HG03432 (cell line): ENCODE results near the gene PSMC5.

Source experiments
- ATAC-seq: cut with Tn5 transposase; IDR thresholded peaks from one replicate; pipeline ENCODE4 v1.9.1; 2021; ENCODE audit warnings: mild to moderate bottlenecking, moderate library complexity; ENCODE audit not compliant: unreplicated experiment

PSMC5 gene

GRCh38 chr17:63820963-63821561 lies 6.2 kb upstream of the PSMC5 start:
- no peak for ATAC-seq

GRCh38 chr17:63821804-63822203 lies 5.4 kb upstream of the PSMC5 start:
- no peak for ATAC-seq

GRCh38 chr17:63822537-63822936 lies 4.7 kb upstream of the PSMC5 start:
- ATAC-seq, result no peak

GRCh38 chr17:63823659-63824331 lies 3.4 kb upstream of the PSMC5 start:
- no peak for ATAC-seq

GRCh38 chr17:63824362-63824761 lies 2.9 kb upstream of the PSMC5 start:
- ATAC-seq, result no peak

GRCh38 chr17:63826468-63827001 lies 696 bp upstream of the PSMC5 start:
- peak; percentile 6 for ATAC-seq

- no peak for ATAC-seq
Observed at GRCh38 chr17:63827801-63828221, 580 bp downstream of the PSMC5 start.

GRCh38 chr17:63828936-63829335 lies 1.7 kb downstream of the PSMC5 start:
- no peak for ATAC-seq

- ATAC-seq, result no peak
Observed at GRCh38 chr17:63830278-63830677, 3.0 kb downstream of the PSMC5 start.

- ATAC-seq, result no peak
Observed at GRCh38 chr17:63830904-63831491, 3.8 kb downstream of the PSMC5 start.

- ATAC-seq, result no peak
Observed at GRCh38 chr17:63831505-63831904, 4.3 kb downstream of the PSMC5 start.

GRCh38 chr17:63832014-63832413 lies 4.8 kb downstream of the PSMC5 start:
- ATAC-seq, result no peak

GRCh38 chr17:63832455-63832854 lies 5.2 kb downstream of the PSMC5 start:
- ATAC-seq, result no peak

GRCh38 chr17:63833026-63833740 lies 6.0 kb downstream of the PSMC5 start:
- no peak for ATAC-seq

GRCh38 chr17:63833741-63834373 lies 6.6 kb downstream of the PSMC5 start:
- no peak for ATAC-seq

GRCh38 chr17:63834431-63835166 lies 7.4 kb downstream of the PSMC5 start:
- ATAC-seq, result peak; percentile 63

- no peak for ATAC-seq
Observed at GRCh38 chr17:63835167-63835720, 8.0 kb downstream of the PSMC5 start.

- ATAC-seq, result no peak
Observed at GRCh38 chr17:63836811-63837210, 9.6 kb downstream of the PSMC5 start.

- no peak for ATAC-seq
Observed at GRCh38 chr17:63837480-63837879, 10.2 kb downstream of the PSMC5 start.
